HG03066 (cell line): ENCODE data around the gene AGL.
"Not testable (repeated sequence)": the region's sequence is repeated elsewhere in the genome, so short reads cannot be mapped to it uniquely, and the experiment has no call there.

Experiments used
- ATAC-seq: cut with Tn5 transposase; IDR thresholded peaks from one replicate; pipeline ENCODE4 v1.9.1; 2021; ENCODE audit warnings: low read depth; ENCODE audit not compliant: unreplicated experiment

The AGL gene

DNA sequence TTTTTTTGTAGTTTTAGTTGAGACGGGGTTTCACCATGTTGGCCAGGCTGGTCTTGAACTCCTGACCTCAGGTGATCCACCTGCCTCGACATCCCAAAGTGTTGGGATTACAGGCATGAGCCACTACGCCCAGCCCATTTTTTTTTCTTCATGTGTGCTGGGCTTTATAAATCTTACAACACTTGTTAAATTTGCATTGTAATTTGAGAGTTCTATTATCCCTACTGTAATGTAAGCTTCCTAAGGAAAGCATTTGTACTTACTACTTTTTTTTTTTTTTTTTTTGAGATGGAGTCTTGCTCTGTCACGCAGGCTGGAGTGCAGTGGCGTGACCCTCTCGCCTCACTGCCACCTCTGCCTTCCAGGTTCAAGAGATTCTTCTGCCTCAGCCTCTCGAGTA is 121.9 kb downstream of the AGL start:
- not testable (repeated sequence) for ATAC-seq
